K562 (cell line): ENCODE results near the gene HES5. TPM values are rescaled to one million over a fixed set of nuclear protein-coding genes. Genes with fewer than 3 reads are reported as not detected.

Experiments
- PTTG1 ChIP-seq: fragments of 450-650 bp; IDR thresholded peaks from 2 replicates; pipeline ENCODE4 v1.6.1; 2016; ENCODE audit warnings: low read depth, mild to moderate bottlenecking, missing genetic modification characterization, missing compliant biosample characterization
- polyA plus RNA-seq, 8 experiments: library from polyadenylated mRNA; depleted of rRNA in 4 of 8; stranded (reverse) in 5 of 8; unstranded in 3 of 8; fragments of >200 nt; fragmentation: Nextera tagmentation in 2 of 8; fragmentation: Illumina TruSeq in 1 of 8; extraction: Ambion mirVana in 2 of 8; extraction: Trizol in 1 of 8; gene quantifications; 2 replicates each; pipeline versions ENCODE4 v1.2.1 to v1.2.3, GENCODE V29; 2011 to 2014; ENCODE audit warnings: inconsistent platforms in 1 of 8, missing spikeins in 1 of 8
- total RNA-seq, 7 experiments: library from RNA; depleted of rRNA in 6 of 7; stranded (reverse); fragments of >200 nt in 6 of 7; fragmentation: Illumina TruSeq in 2 of 7; extraction: Trizol in 2 of 7; gene quantifications; 2 replicates each; pipeline versions ENCODE4 v1.2.1 to v1.2.3, GENCODE V29; 2011 to 2021; ENCODE audit warnings: low replicate concordance in 1 of 7
- TF ChIP-seq, protein P1 (sequence below): fragments of 450-650 bp; IDR thresholded peaks from 2 replicates; pipeline ENCODE4 v1.6.1; 2016; ENCODE audit warnings: mild to moderate bottlenecking, moderate library complexity

HES5 gene
- total and polyA plus RNA-seq, 9 of the 15 experiments (the other 6 are each of a cell fraction or from before 2014, with no cell fraction given) = not detected

DNA sequence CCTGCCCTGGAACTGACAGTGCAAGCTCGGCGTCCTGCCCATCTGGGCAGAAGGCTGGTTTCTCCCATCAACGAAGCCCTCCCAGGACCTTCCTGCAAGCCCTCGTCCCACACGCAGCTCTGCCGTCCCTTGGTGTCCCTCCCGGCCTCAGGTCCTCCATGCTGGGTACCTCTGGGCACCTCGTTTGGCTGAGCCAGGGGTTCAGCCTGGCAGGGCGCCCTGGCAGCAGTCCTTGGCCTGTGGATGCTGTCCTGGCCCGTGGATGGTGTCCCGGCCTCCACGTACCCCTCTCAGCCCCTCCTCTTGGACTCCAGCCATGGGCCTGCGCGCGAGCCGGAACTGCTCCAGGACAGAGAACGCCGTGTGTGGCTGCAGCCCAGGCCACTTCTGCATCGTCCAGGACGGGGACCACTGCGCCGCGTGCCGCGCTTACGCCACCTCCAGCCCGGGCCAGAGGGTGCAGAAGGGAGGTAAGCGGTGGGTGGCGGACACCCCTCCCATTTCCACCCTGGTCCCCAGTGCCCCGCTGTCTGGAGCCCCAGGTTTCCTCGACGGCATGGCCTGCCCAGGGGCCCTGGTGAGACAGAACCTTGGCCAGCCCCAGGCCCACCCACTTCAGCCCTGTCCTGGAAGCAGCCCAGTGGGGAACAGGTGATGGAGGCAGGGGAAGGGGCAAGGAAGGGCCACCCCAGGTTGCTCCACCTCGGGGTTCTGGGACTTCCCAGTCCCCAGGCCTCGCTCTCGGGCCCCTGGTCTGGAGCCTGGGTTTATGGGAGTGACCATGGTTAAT, 29.6 kb upstream of the HES5 start (continued):
- TF ChIP-seq, protein P1, sequence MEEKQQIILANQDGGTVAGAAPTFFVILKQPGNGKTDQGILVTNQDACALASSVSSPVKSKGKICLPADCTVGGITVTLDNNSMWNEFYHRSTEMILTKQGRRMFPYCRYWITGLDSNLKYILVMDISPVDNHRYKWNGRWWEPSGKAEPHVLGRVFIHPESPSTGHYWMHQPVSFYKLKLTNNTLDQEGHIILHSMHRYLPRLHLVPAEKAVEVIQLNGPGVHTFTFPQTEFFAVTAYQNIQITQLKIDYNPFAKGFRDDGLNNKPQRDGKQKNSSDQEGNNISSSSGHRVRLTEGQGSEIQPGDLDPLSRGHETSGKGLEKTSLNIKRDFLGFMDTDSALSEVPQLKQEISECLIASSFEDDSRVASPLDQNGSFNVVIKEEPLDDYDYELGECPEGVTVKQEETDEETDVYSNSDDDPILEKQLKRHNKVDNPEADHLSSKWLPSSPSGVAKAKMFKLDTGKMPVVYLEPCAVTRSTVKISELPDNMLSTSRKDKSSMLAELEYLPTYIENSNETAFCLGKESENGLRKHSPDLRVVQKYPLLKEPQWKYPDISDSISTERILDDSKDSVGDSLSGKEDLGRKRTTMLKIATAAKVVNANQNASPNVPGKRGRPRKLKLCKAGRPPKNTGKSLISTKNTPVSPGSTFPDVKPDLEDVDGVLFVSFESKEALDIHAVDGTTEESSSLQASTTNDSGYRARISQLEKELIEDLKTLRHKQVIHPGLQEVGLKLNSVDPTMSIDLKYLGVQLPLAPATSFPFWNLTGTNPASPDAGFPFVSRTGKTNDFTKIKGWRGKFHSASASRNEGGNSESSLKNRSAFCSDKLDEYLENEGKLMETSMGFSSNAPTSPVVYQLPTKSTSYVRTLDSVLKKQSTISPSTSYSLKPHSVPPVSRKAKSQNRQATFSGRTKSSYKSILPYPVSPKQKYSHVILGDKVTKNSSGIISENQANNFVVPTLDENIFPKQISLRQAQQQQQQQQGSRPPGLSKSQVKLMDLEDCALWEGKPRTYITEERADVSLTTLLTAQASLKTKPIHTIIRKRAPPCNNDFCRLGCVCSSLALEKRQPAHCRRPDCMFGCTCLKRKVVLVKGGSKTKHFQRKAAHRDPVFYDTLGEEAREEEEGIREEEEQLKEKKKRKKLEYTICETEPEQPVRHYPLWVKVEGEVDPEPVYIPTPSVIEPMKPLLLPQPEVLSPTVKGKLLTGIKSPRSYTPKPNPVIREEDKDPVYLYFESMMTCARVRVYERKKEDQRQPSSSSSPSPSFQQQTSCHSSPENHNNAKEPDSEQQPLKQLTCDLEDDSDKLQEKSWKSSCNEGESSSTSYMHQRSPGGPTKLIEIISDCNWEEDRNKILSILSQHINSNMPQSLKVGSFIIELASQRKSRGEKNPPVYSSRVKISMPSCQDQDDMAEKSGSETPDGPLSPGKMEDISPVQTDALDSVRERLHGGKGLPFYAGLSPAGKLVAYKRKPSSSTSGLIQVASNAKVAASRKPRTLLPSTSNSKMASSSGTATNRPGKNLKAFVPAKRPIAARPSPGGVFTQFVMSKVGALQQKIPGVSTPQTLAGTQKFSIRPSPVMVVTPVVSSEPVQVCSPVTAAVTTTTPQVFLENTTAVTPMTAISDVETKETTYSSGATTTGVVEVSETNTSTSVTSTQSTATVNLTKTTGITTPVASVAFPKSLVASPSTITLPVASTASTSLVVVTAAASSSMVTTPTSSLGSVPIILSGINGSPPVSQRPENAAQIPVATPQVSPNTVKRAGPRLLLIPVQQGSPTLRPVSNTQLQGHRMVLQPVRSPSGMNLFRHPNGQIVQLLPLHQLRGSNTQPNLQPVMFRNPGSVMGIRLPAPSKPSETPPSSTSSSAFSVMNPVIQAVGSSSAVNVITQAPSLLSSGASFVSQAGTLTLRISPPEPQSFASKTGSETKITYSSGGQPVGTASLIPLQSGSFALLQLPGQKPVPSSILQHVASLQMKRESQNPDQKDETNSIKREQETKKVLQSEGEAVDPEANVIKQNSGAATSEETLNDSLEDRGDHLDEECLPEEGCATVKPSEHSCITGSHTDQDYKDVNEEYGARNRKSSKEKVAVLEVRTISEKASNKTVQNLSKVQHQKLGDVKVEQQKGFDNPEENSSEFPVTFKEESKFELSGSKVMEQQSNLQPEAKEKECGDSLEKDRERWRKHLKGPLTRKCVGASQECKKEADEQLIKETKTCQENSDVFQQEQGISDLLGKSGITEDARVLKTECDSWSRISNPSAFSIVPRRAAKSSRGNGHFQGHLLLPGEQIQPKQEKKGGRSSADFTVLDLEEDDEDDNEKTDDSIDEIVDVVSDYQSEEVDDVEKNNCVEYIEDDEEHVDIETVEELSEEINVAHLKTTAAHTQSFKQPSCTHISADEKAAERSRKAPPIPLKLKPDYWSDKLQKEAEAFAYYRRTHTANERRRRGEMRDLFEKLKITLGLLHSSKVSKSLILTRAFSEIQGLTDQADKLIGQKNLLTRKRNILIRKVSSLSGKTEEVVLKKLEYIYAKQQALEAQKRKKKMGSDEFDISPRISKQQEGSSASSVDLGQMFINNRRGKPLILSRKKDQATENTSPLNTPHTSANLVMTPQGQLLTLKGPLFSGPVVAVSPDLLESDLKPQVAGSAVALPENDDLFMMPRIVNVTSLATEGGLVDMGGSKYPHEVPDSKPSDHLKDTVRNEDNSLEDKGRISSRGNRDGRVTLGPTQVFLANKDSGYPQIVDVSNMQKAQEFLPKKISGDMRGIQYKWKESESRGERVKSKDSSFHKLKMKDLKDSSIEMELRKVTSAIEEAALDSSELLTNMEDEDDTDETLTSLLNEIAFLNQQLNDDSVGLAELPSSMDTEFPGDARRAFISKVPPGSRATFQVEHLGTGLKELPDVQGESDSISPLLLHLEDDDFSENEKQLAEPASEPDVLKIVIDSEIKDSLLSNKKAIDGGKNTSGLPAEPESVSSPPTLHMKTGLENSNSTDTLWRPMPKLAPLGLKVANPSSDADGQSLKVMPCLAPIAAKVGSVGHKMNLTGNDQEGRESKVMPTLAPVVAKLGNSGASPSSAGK = peak; percentile 9; the same call in 1 of the 2 replicates
- TF ChIP-seq PTTG1 = no peak
- TF ChIP-seq, all 486 proteins: peak for 6
